ENCODE results near the gene ADAM15. TPM values are rescaled to one million over a fixed set of nuclear protein-coding genes. Genes with fewer than 3 reads are reported as not detected.

The ADAM15 gene
- total RNA-seq, 1 experiment from 2014 or later, result 36.3 TPM

- H3K27me3 ChIP-seq (replicated peaks; ENCODE audit: insufficient read depth, low read depth, low read length, poor library complexity), result no peaks in the 10 kb centered on the region
- H3K4me3 ChIP-seq (ENCODE audit: low read depth, low read length, poor library complexity, severe bottlenecking), result peak within 1 kb of the TSS; percentile 85
- intact Hi-C loops (cut with micrococcal nuclease; ENCODE audit: unreplicated experiment), result loop anchor here (5.0 kb wide), 2 partner anchors 80 to 445 kb away; partner anchors contain the start of gene UBE2Q1
- ChIA-PET CTCF (interaction anchor here (0.7 to 1.4 kb wide), 2 partner anchors 14 to 15 kb away, joined by 4 to 7 read pairs; no protein-coding TSS in a partner anchor), POLR2A (ENCODE audit: low non-redundant PET) (no interaction called here)
- peak; percentile 41 for DNase-seq (ENCODE audit: low spot score)
- no peak for TF ChIP-seq EZH2 (IDR thresholded peaks at IDR 0.05; ENCODE audit: borderline replicate concordance, low read depth, low read length, poor library complexity, severe bottlenecking)
- peak within 1 kb of the TSS; percentile 94 for H3K27ac ChIP-seq (ENCODE audit: low read depth, low read length, poor library complexity, severe bottlenecking)
- peaks cover 20% of the 10 kb centered on the region for H3K4me1 ChIP-seq (ENCODE audit: insufficient read depth, low read length, poor library complexity, severe bottlenecking)
- H3K36me3 ChIP-seq (ENCODE audit: insufficient read depth, low read length, poor library complexity, severe bottlenecking), result no peaks in the 10 kb centered on the region
- BruUV-seq (replicated peaks), result no TSS peak
- H3K9me3 ChIP-seq (ENCODE audit: low read depth, low read length, poor library complexity, severe bottlenecking), result no peaks in the 10 kb centered on the region
Observed at GRCh38 chr1:155002464-155003226, 48.5 kb upstream of the ADAM15 start, which contains the start of gene ZBTB7B. TSS of gene ZBTB7B (plus strand) at chr1:155002802. CDS start at chr1:155014661, 11,859 bp downstream.

GRCh38 chr1:155003227-155003765 is 47.8 kb upstream of the ADAM15 start:
- TF ChIP-seq EZH2 (IDR thresholded peaks at IDR 0.05; ENCODE audit: borderline replicate concordance, low read depth, low read length, poor library complexity, severe bottlenecking), result no peak
- TF ChIP-seq, protein P1, sequence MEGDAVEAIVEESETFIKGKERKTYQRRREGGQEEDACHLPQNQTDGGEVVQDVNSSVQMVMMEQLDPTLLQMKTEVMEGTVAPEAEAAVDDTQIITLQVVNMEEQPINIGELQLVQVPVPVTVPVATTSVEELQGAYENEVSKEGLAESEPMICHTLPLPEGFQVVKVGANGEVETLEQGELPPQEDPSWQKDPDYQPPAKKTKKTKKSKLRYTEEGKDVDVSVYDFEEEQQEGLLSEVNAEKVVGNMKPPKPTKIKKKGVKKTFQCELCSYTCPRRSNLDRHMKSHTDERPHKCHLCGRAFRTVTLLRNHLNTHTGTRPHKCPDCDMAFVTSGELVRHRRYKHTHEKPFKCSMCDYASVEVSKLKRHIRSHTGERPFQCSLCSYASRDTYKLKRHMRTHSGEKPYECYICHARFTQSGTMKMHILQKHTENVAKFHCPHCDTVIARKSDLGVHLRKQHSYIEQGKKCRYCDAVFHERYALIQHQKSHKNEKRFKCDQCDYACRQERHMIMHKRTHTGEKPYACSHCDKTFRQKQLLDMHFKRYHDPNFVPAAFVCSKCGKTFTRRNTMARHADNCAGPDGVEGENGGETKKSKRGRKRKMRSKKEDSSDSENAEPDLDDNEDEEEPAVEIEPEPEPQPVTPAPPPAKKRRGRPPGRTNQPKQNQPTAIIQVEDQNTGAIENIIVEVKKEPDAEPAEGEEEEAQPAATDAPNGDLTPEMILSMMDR (conservative IDR thresholded peaks at IDR 0.05; ENCODE audit: low read depth, low read length), result no peak
- H3K9me3 ChIP-seq (ENCODE audit: low read depth, low read length, poor library complexity, severe bottlenecking), result no peaks in the 10 kb centered on the region
- H3K36me3 ChIP-seq (ENCODE audit: insufficient read depth, low read length, poor library complexity, severe bottlenecking), result no peaks in the 10 kb centered on the region
- peak overlapping the region; percentile 70 for H3K4me3 ChIP-seq (ENCODE audit: low read depth, low read length, poor library complexity, severe bottlenecking)
- ChIA-PET CTCF (interaction anchor here (0.7 to 1.0 kb wide), 2 partner anchors 13 to 14 kb away, joined by 3 to 4 read pairs; no protein-coding TSS in a partner anchor), POLR2A (ENCODE audit: low non-redundant PET) (interaction anchor here (0.7 kb wide), 1 partner anchor 274 kb away, joined by 9 read pairs; the partner anchor contains the start of gene HCN3)
- intact Hi-C loops (cut with micrococcal nuclease; ENCODE audit: unreplicated experiment), result loop anchor here (5.0 kb wide), 2 partner anchors 79 to 446 kb away; partner anchors contain the start of gene UBE2Q1
- H3K27me3 ChIP-seq (replicated peaks; ENCODE audit: insufficient read depth, low read depth, low read length, poor library complexity), result no peaks in the 10 kb centered on the region
- H3K27ac ChIP-seq (ENCODE audit: low read depth, low read length, poor library complexity, severe bottlenecking), result peak overlapping the region; percentile 89
- peak; percentile 41 for DNase-seq (ENCODE audit: low spot score)
- peaks cover 20% of the 10 kb centered on the region for H3K4me1 ChIP-seq (ENCODE audit: insufficient read depth, low read length, poor library complexity, severe bottlenecking)
- no TSS peak for BruUV-seq (replicated peaks)

DNA sequence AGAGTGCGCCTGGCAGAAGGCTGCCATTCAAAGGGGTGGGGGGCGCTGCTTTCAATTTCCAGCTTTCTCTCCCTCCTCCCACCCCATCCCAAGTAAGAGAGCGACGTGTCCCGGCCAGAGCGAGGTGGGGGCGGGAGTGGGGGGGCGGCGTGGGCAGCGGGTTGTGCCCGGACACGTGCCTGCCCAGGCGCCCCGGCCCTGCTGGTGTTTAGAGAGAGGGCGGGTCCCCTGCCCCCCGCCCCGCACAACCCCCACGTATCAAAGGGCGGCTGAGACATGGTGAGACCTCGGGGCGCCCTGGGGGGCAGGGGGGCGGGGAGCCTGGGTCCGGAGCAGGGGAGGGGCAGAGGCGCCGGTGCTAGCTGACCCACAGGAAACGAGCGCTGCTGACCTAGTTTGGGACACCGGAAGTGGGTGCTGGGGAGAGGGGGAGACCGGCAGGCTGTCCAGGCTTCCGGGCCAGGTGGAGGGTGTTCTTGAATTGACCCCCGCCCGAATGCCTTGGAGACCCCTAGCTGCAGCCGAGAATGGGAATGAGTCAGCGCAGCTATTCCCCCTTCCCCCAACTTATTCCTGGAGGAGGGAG is 47.3 kb upstream of the ADAM15 start:
- intact Hi-C loops (cut with micrococcal nuclease; ENCODE audit: unreplicated experiment), result loop anchor here (5.0 kb wide), 2 partner anchors 78 to 447 kb away; partner anchors contain the start of gene UBE2Q1
- H3K4me1 ChIP-seq (ENCODE audit: insufficient read depth, low read length, poor library complexity, severe bottlenecking), result peaks cover 20% of the 10 kb centered on the region
- H3K4me3 ChIP-seq (ENCODE audit: low read depth, low read length, poor library complexity, severe bottlenecking), result peak overlapping the region; percentile 70
- ChIA-PET POLR2A (ENCODE audit: low non-redundant PET) (interaction anchor here (0.7 to 1.3 kb wide), 2 partner anchors 13 to 273 kb away, joined by 4 to 9 read pairs; partner anchors contain the start of gene HCN3), CTCF (interaction anchor here (0.6 to 1.0 kb wide), 2 partner anchors 14 to 21 kb away, joined by 3 read pairs; no protein-coding TSS in a partner anchor)
- no peaks in the 10 kb centered on the region for H3K9me3 ChIP-seq (ENCODE audit: low read depth, low read length, poor library complexity, severe bottlenecking)
- peak; percentile 45 for DNase-seq (ENCODE audit: low spot score)
- no peak for TF ChIP-seq EZH2 (IDR thresholded peaks at IDR 0.05; ENCODE audit: borderline replicate concordance, low read depth, low read length, poor library complexity, severe bottlenecking)
- TF ChIP-seq, protein P1 (conservative IDR thresholded peaks at IDR 0.05; ENCODE audit: low read depth, low read length), result no peak
- no peaks in the 10 kb centered on the region for H3K27me3 ChIP-seq (replicated peaks; ENCODE audit: insufficient read depth, low read depth, low read length, poor library complexity)
- H3K36me3 ChIP-seq (ENCODE audit: insufficient read depth, low read length, poor library complexity, severe bottlenecking), result no peaks in the 10 kb centered on the region
- peak overlapping the region; percentile 89 for H3K27ac ChIP-seq (ENCODE audit: low read depth, low read length, poor library complexity, severe bottlenecking)
- BruUV-seq (replicated peaks), result no TSS peak
